CD4-positive, alpha-beta T cell treated with Interleukin-15 for 4 hours (primary cell): Measurements from ENCODE around the gene MUC20.
"Not testable (repeated sequence)": the region's sequence is repeated elsewhere in the genome, so short reads cannot be mapped to it uniquely, and the experiment has no call there.

Experiments
- DNase-seq: peaks from one replicate; pipeline ENCODE4 v3.0.0-alpha.2; 2020; ENCODE audit warnings: low spot score

Gene MUC20

GRCh38 chr3:195692781-195693427 is 27.9 kb upstream of the MUC20 start:
- no peak for DNase-seq

DNA sequence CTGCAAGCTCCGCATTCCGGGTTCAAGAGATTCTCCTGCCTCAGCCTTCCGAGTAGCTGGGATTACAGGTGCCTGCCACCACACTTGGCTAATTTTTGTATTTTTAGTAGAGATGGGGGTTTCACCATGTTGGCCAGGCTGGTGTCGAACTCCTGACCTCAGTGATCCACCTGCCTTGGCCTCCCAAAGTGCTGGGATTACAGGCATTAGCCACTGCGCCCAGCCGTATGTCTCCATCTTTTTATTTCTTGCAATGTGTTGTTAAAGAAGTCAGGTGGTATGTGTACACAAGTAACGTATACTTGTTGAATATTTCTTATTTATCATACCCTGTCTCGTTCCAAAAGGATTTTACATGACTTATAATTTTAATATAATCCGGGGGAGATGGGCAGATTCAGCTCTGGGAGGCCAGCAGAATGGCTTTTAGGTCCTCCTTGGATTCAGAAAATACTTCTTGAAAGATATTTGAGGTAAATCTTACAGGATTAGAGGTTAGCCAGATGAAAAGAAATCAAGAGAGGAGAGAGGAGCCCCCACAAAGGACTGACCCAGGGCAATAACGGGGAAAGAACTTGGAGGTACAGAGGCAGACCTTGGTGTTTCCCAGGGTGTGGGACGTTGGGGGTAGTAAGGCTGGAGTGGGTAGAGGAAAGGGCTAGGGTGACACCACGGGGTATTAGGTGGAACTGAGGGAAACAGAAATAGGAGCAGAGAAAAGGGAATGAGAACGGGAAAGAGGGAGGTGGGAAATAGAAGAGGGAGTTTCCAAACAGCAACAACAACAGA is 27.2 kb upstream of the MUC20 start:
- no peak for DNase-seq

DNA sequence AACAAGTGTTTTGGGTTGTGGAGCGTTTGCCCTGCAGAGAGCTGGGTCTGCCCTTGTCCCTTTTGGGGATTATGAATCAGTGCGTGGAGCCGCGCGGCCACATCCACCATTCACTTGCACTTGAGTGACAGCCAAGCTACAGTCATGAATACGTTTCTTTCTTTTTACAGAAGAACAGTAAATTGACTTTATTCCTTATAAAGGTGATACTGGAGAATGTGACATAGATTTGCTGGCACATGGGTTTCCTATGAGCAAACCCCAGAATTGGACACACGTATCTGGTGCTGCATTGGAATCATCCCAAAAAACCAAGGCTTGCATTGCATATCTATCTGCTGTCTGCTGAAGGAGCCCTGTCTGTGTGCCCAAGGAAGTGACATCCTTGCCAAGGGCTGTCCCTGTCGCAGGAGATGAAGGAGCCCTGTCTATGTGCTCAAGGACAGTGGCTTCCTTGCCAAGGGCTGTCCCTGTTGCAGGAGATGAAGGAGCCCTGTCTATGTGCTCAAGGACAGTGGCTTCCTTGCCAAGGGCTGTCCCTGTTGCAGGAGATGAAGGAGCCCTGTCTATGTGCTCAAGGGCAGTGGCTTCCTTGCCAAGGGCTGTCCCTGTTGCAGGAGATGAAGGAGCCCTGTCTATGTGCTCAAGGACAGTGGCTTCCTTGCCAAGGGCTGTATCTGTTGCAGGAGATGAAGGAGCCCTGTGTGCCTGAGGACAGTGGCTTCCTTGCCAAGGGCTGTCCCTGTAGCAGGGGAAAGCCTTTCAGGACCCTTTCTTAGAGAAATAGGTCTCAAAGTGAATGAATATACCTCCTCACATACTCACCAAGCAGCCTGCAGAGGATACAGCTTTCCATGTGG is 26.3 kb upstream of the MUC20 start:
- not testable (repeated sequence) for DNase-seq

- no peak for DNase-seq
These were observed 24.0 kb upstream of the MUC20 start for GRCh38 chr3:195696632-195697278.

DNA sequence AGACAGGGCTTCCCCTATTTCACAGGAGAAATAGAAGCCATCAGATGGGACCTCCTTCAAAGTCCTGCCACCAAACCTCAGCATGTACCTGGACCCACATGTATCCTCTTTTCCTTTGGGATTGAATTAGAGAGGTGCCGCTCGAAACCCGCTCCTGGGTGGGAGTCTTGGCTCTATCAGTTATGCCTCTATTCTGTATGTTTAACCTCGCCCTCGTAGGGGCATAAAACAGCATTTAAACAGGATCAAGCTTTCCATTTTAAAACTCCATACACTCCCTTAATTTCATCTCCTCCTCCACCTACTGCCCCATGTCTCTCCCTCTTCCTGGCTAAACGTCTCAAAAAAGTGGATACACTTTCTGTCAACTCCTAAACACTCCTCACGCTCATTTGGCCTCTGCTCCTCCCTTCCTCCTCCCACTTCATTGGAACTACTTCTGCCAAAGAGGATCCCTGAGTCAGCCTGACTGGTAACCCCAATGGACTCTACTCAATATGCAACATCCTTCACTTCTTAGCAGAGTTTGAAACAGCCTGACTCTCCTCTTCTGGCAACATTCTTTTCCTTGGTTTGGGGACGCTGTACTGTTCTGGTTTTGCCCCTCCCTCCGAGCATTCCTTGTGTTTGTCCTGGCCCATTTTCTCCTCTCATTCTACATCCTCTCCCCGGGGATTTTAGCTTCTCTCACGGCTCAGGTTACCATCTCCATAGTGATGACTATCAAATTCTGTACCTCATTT is 23.0 kb upstream of the MUC20 start:
- DNase-seq, result no peak

- no peak for DNase-seq
These were observed 22.5 kb upstream of the MUC20 start for GRCh38 chr3:195698325-195698646.

DNA sequence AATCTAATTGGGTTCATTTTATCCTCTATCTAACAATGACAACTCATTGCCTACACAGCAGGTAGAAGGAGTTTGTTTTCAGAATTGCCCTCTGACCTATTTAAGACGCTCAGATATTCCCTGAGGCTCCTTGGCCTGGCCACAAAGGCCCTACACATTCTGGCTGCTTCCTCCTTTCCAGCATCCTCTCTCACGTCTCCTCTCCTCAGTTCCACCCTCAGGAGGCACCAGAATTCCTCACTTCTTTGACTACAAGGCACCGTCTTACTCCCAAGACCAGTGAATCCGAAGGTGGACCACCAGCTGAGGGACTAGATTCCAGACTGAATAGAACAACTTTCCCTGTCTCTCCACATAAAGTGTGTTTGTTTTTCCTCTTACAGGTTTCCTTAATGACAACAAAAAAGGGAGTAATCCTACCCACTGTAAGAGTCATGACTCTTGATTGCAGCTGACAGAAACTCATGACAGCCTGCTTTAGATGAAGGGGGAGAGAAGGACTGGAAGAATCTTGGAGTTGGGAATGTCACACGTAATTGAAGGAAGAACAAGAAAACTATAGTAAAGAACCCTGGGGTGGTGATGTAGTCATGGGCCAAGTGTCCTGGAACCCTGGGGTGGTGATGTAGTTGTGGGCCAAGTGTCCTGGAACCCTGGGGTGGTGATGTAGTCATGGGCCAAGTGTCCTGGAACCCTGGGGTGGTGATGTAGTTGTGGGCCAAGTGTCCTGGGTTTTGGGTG is 22.0 kb upstream of the MUC20 start:
- DNase-seq, result no peak

DNA sequence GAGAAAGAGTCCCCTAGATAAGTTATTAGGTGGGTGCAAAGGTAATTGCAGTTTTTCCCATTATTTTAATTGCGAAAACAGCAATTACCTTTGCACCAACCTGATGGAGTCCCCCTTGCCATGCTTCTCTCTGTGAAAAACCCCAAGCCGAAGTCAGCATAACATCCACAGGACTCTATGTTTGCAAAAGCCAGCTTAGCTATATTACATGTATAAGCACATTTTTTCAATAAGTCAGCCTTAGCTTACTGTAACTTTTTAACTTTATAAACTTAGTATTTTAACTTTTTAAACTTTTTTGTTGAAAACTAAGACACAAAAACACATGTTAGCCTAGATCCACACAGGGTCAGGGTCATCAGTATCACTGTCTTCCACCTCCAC is 21.4 kb upstream of the MUC20 start:
- no peak for DNase-seq

DNA sequence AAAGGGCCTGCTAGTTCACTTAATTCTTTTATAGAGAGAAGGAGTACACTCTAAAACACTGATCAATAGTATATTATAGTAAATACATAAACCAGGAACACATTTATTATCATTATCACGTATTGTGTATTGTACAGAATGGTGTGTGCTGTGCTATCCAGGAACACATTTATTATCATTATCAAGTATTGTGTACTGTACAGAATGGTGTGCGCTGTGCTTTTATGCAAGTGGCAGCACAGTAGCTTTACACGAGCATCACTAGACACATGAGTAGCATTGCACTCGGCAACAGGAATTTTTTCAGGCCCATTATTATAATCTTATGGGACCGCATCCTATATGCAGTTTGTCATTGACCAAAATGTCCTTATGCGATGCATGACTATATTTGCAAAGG is 20.9 kb upstream of the MUC20 start:
- no peak for DNase-seq

GRCh38 chr3:195700319-195700718 is 20.5 kb upstream of the MUC20 start:
- no peak for DNase-seq

DNA sequence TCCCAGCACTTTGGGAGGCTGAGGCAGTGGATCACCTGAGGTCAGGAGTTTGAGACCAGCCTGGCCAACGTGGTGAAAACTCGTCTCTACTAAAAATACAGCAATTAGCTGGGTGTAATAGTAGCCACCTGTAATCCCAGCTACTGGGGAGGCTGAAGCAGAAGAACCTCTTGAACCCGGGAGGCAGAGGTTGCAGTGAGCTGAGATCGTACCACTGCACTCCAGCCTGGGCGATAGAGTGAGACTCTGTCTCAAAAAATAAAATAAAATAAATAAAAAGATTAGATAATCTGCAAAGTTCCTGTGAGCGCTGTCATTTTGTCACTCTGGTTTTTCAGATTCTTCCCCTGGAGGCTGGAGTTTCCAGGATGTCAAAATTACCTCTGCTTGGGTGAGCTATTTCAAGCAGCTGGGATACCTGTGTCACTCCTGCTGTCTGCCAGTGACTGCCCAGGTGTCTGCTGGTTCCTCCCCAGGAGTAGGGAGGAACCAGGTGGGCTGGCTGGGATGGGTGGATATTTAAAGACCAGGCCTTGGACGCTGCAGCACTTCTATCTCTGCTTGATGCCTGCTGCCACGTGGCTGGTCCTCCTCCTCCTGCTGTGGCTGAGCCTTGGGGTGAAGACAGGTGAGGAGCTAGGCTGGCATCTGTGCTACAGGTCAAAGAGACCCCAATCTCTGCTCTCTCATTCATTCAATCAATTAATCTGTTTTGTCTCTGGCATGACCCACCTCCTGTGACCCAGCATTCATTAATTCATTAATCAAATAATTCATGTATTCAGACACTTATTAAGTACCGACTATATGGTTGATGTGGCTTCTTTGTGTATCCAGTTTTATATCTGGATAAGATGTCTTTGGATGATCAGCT is 19.5 kb upstream of the MUC20 start:
- DNase-seq, result no peak

- no peak for DNase-seq
These were observed 17.0 kb upstream of the MUC20 start for GRCh38 chr3:195703776-195704175.

- no peak for DNase-seq
These were observed 16.3 kb upstream of the MUC20 start for GRCh38 chr3:195704433-195704999.

- DNase-seq, result no peak
These were observed 15.4 kb upstream of the MUC20 start for GRCh38 chr3:195705081-195705991.

GRCh38 chr3:195708061-195708460 is 12.7 kb upstream of the MUC20 start:
- no peak for DNase-seq

DNA sequence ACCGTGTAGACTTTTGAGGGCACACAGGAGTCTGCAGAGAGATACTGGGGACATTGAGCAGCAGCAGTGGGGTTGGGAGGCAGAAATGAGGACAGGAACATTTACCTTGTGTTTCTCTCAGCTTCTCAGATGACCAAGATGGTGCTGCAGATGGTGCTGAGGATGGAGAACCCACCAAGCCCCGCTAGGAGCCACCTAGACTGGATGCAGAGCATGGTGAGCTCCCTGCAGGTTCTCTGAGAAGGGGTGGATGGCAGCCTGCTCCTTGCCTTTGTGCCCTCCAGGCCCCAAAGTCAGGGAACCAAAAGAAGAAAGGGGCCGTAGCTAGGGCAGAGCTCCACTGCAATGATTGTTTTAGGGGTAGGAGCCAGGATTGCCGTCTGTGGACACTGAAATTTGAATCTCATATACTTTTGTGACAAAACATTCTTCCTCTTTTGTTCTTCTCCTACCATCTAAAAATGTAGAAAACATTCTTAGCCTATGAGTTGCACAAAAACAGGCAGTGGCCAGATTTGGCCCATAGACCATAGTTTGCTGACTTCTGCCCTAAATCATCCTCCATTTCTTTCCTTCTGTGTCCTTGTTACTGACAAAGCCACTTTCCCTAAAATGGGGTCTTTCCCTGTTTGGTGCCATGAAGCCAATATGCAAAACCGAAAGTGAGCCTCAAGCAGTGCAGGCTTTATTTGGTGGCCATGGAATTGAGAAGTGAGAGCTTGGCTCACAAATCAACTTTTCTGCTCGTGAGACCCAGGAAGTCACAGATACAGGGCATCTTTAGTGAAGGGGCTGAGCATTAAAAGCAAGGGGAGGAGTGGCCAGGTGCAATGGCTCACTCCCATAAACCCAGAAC is 11.9 kb upstream of the MUC20 start:
- no peak for DNase-seq

DNA sequence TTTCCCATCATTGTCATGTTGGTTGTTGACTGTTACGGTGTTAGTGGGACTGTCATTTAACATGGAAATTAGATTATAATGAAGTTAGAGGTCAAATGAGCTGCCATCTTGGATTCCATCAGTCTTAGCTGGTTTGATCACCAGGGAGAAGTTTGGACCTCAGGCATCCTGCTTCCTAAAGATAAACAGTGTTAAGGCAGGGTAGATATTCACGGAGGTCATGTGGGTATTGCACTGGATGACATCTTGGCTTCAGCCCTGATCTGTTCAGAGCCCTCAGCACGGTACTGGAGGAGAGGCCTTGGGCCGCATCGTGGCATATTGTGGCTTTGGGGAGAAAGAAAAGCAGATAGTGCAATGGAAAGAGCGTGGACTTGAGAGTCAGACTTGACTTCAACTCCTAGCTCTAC is 11.1 kb upstream of the MUC20 start:
- DNase-seq, result no peak
